ENCODE results near the gene GABRG3. TPM values are rescaled to one million over a fixed set of nuclear protein-coding genes. Genes with fewer than 3 reads are reported as not detected.

GABRG3 gene
- total and polyA plus RNA-seq, 9 of the 15 experiments (the other 6 are each of a cell fraction or from before 2014, with no cell fraction given) = 4.0 to 15.1 (median 11.2) TPM

DNA sequence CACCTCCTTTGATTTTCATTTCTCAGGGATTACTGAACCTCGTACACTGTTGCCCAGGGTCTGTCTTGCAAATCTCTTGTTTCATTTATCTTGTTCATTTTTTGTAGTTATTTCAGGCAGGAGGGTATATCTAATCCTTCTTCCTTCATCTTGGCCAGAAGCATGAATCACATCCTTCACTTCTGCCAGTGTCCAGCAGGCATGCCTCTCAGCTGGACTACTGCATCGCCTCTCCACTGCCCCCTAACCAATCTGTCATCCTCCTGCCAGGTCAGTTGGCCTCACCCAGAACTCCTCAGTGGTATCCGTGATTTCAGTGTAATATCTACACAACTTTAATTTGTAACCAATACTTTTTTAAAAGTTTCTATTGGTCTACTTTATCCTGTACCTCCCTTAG is 297.9 kb downstream of the GABRG3 start:
- no peak for ATAC-seq
- H3K79me2 ChIP-seq (ENCODE audit: control insufficient read depth, insufficient read depth, low read length) = no peaks in the 10 kb centered on the region
- H4K20me1 ChIP-seq (replicated peaks; ENCODE audit: control insufficient read depth, insufficient read depth, low read length) = 0 out of 2 replicates have a peak, but pooled peaks cover 3% of the 10 kb centered on the region
- no peaks in the 10 kb centered on the region for H3K9me1 ChIP-seq (ENCODE audit: control insufficient read depth, insufficient read depth, low read length)
- ChIA-PET POLR2A (interaction anchor here (0.6 kb wide), 1 partner anchor 33 kb away, joined by 3 read pairs; no protein-coding TSS in a partner anchor), CTCF (ENCODE audit: low intra/inter-chr PET ratio) (no interaction called here)
- H3K4me1 ChIP-seq (replicated peaks in 1 of 2; ENCODE audit: control insufficient read depth in 2 of 2, insufficient read depth in 2 of 2, low read length in 2 of 2) = peaks cover 0 to 3% of the 10 kb centered on the region in 2 experiments; a peak in 1 of 5 replicates
- H2AFZ ChIP-seq (ENCODE audit: low read depth, low read length) = no peak overlapping the region
- no peak overlapping the region for H3K4me2 ChIP-seq (ENCODE audit: insufficient read depth, low read length)
- H3K36me3 ChIP-seq (ENCODE audit: control insufficient read depth, insufficient read depth, low read length) = 0 out of 3 replicates have a peak, but pooled peaks cover 3% of the 10 kb centered on the region
- H3K9me3 ChIP-seq (replicated peaks; ENCODE audit: control insufficient read depth, insufficient read depth, low read depth, low read length) = no peaks in the 10 kb centered on the region; the same call in 1 of the 2 replicates
- no peak for FAIRE-seq
- intact Hi-C loops (cut with micrococcal nuclease) = no loop called here
- no peak overlapping the region for H3K9ac ChIP-seq (ENCODE audit: insufficient read depth in 1 of 2, low read depth in 2 of 2, low read length in 2 of 2)
- in situ Hi-C loops (cut with MboI) = no loop called here
- no peaks in the 10 kb centered on the region for H3K27me3 ChIP-seq (ENCODE audit: control insufficient read depth in 2 of 2, insufficient read depth in 2 of 2, low read length in 2 of 2)
- H3K27ac ChIP-seq (ENCODE audit: extremely low read depth, low read depth, low read length) = no peak overlapping the region
- H3K4me3 ChIP-seq = no peak overlapping the region
- 67% methylated on average over 3 of the region's 3 CpGs for WGBS (ENCODE audit: insufficient coverage, low coverage, missing lambda C conversion rate)
- no peak for DNase-seq (ENCODE audit: extremely low read depth in 1 of 4, low spot score in 3 of 4)
- no TSS peak for BruUV-seq (replicated peaks)
- TF ChIP-seq THAP12 (CRISPR knock-in tag; IDR thresholded peaks at IDR 0.05) (no peak), ZC3H11A (IDR thresholded peaks at IDR 0.05; ENCODE audit: low read depth, low read length) (no peak), SAFB (IDR thresholded peaks at IDR 0.05; ENCODE audit: borderline replicate concordance, low read depth, low read length) (no peak), ZFP36 (IDR thresholded peaks at IDR 0.05; ENCODE audit: low read depth, low read length, partially characterized antibody) (no peak), NFE2 (IDR thresholded peaks at IDR 0.05; ENCODE audit: low read depth) (no peak), YBX1 (IDR thresholded peaks at IDR 0.05) (no peak), HDAC1 (IDR thresholded peaks at IDR 0.05) (no peak), CXXC5 (CRISPR knock-in tag; IDR thresholded peaks at IDR 0.05) (no peak), ZNF165 (CRISPR knock-in tag; IDR thresholded peaks at IDR 0.05; ENCODE audit: borderline replicate concordance) (no peak), KAT7 (CRISPR knock-in tag; IDR thresholded peaks at IDR 0.05; ENCODE audit: borderline replicate concordance) (no peak), PTTG1 (tag; IDR thresholded peaks at IDR 0.05; ENCODE audit: low read depth) (no peak), ZNF639 (CRISPR knock-in tag; conservative IDR thresholded peaks at IDR 0.05 in 1 of 2, IDR thresholded peaks at IDR 0.05 in 1 of 2) (no peak), NR0B1 (IDR thresholded peaks at IDR 0.05; ENCODE audit: partially characterized antibody) (no peak)
- TF ChIP-seq, protein P1, sequence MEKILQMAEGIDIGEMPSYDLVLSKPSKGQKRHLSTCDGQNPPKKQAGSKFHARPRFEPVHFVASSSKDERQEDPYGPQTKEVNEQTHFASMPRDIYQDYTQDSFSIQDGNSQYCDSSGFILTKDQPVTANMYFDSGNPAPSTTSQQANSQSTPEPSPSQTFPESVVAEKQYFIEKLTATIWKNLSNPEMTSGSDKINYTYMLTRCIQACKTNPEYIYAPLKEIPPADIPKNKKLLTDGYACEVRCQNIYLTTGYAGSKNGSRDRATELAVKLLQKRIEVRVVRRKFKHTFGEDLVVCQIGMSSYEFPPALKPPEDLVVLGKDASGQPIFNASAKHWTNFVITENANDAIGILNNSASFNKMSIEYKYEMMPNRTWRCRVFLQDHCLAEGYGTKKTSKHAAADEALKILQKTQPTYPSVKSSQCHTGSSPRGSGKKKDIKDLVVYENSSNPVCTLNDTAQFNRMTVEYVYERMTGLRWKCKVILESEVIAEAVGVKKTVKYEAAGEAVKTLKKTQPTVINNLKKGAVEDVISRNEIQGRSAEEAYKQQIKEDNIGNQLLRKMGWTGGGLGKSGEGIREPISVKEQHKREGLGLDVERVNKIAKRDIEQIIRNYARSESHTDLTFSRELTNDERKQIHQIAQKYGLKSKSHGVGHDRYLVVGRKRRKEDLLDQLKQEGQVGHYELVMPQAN (IDR thresholded peaks at IDR 0.05; ENCODE audit: borderline replicate concordance) = no peak

All from K562 (cell line).